OCI-LY3 (cell line): ENCODE results near the gene RAB20.

Experiments used
- CTCF ChIP-seq: fragments of 200-600, 300-600 bp; sonication (generic); IDR thresholded peaks from 2 replicates; pipeline ENCODE4 v1.5.1; 2014; ENCODE audit warnings: antibody characterized with exemption, low read length, low read depth
- EZH2phosphoT487 ChIP-seq: fragments of 200-600 bp; shearing (Covaris generic); IDR thresholded peaks from 2 replicates; pipeline ENCODE4 v1.6.1; 2018; ENCODE audit warnings: antibody characterized with exemption, mixed run types, low read depth

GRCh38 chr13:110600261-110600819 is 38.8 kb upstream of the RAB20 start:
- TF ChIP-seq CTCF: no peak
- TF ChIP-seq EZH2phosphoT487: no peak
